GM03348 (cell line): ENCODE results near the gene PITPNC1.
A peak's percentile ranks its signal among the peaks of the same experiment; 100 is the strongest.
"Not testable (repeated sequence)": the region's sequence is repeated elsewhere in the genome, so short reads cannot be mapped to it uniquely, and the experiment has no call there.

Experiments
- DNase-seq: peaks from one replicate; pipeline ENCODE4 v3.0.0; 2012; ENCODE audit warnings: low spot score

The PITPNC1 gene

GRCh38 chr17:67461228-67461780 is 84.2 kb downstream of the PITPNC1 start:
- no peak for DNase-seq

GRCh38 chr17:67461876-67462275 is 84.8 kb downstream of the PITPNC1 start:
- no peak for DNase-seq

GRCh38 chr17:67466251-67466796 is 89.2 kb downstream of the PITPNC1 start:
- no peak for DNase-seq

GRCh38 chr17:67467500-67468455 is 90.7 kb downstream of the PITPNC1 start:
- DNase-seq: no peak

GRCh38 chr17:67469208-67469980 is 92.3 kb downstream of the PITPNC1 start:
- DNase-seq: no peak

- no peak for DNase-seq
These were observed 93.1 kb downstream of the PITPNC1 start for GRCh38 chr17:67470163-67470562.

- DNase-seq: no peak
These were observed 94.0 kb downstream of the PITPNC1 start for GRCh38 chr17:67471118-67471517.

- DNase-seq: not testable (repeated sequence)
These were observed 95.5 kb downstream of the PITPNC1 start for GRCh38 chr17:67472606-67473005.

- DNase-seq: peak; percentile 72
These were observed 97.1 kb downstream of the PITPNC1 start for GRCh38 chr17:67474081-67474661.

- DNase-seq: peak; percentile 82
These were observed 98.3 kb downstream of the PITPNC1 start for GRCh38 chr17:67475161-67475937.

GRCh38 chr17:67476787-67477335 is 99.8 kb downstream of the PITPNC1 start:
- DNase-seq: no peak

- peak; percentile 25 for DNase-seq
These were observed 100.6 kb downstream of the PITPNC1 start for GRCh38 chr17:67477687-67478086.

GRCh38 chr17:67478401-67479041 is 101.4 kb downstream of the PITPNC1 start:
- no peak for DNase-seq

- DNase-seq: no peak
These were observed 102.1 kb downstream of the PITPNC1 start for GRCh38 chr17:67479148-67479547.

- not testable (repeated sequence) for DNase-seq
These were observed 103.9 kb downstream of the PITPNC1 start for GRCh38 chr17:67480959-67481358.

GRCh38 chr17:67481808-67482207 is 104.7 kb downstream of the PITPNC1 start:
- no peak for DNase-seq

- DNase-seq: no peak
These were observed 105.7 kb downstream of the PITPNC1 start for GRCh38 chr17:67482764-67483163.

- no peak for DNase-seq
These were observed 107.2 kb downstream of the PITPNC1 start for GRCh38 chr17:67484261-67484660.

- DNase-seq: no peak
These were observed 108.6 kb downstream of the PITPNC1 start for GRCh38 chr17:67485666-67486065.

GRCh38 chr17:67487506-67487905 is 110.4 kb downstream of the PITPNC1 start:
- no peak for DNase-seq
